Measurements from ENCODE around the gene LMBR1L.

The LMBR1L gene

GRCh38 chr12:49126852-49127763 lies 16.5 kb upstream of the LMBR1L start:
- peak overlapping the region in 1 of 21 experiments; percentile 7 for H3K27ac ChIP-seq
- H3K4me3 ChIP-seq: no peak overlapping the region

DNA sequence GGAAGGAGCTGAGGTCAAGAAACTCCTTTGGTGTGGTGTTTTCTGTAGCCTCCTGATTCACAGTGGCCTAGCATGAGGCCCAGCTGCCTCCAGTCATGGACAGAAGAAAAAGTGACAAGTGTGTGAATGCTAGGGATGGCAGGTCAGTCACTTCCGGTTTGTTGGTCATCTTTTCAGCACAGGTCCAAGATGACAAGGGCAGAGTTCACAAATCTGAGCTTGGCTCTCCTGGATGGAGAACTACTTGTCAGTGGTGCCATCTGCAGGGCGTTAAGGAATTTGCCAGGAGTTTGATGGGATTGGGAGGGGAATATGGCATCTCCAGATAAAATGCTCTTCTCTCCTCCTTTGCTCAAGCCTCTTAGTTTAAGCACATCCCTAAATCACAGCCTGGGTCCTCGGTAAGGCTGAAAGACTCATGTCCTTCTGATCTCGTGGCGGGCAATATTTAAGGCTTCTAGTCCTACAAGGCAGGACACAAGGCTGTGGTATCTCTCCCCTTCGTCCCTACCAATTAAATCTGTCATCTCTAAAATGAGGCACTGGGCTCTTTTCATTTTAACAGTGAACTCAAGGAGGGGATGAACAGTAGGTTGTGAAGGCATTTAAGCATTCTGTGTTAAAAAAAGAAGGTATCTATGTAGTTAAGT lies 10.5 kb upstream of the LMBR1L start:
- Histone ChIP-seq H3K27ac (no peak overlapping the region), H3K4me3 (no peak overlapping the region)

DNA sequence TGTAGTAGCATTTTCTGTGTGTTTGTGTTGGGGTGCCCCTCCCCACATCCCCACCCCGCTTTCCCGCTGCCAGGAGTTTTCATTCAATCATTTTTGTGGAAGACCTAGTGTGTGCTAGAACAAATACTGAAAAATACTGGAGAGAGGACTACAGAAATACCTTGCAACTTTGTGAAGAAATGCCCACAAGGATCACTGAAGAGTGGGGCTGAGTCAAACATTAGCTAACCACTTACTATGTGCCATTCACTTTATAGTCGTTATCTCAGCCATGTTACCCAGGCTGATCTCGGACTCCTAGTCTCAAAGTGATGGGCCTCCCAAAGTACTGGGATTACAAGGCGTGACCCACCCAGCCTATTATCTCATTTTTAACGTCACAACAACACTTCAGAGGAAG lies 559 bp upstream of the LMBR1L start:
- H3K27ac ChIP-seq: peak overlapping the region in 19 of 21 experiments; percentile 37 to 99 (median 95)
- H3K4me3 ChIP-seq: peak overlapping the region; percentile 83 to 95 (median 91)

DNA sequence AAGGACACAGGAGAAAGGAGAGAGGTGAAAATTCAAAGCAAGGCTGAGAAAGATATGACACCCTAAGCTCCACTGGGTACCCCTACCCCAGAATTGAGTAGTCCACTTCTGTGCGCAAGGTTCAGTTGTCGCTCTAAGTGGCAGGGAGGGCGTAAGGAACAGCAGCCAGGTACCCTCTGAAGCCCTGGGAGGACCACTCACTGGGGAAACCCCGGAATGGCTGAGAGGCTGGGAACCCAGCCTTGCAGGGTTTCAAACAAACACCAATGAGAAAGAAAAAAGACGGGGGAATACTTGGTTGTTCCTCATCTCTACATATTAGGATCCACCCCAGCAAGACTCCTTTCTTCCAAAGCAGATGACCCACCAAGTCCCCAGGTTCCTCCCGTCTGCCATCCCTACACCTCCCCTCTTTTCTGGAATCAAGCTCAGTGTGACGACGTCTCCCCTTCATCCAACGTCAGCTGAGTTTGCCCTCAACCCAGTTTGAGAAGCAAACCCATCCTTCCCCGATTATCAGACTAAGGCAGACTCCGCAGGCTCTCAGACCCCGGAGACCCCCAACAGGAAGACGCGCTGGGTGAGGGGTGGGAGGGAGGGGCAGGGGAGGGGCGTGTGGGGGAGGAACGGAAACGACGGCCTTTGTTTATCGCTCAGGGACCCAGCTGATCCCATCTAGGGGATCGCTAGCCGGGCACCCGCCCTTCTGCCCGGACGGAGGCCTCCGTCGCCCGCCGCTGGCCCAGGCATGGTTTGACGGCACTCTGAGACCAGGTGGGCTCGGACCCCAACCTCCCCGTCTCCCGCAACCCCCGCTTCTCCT lies 795 bp downstream of the LMBR1L start:
- Histone ChIP-seq H3K4me3 (peak overlapping the region; percentile 83 to 95 (median 91)), H3K27ac (peak overlapping the region; percentile 84 to 99 (median 96))

DNA sequence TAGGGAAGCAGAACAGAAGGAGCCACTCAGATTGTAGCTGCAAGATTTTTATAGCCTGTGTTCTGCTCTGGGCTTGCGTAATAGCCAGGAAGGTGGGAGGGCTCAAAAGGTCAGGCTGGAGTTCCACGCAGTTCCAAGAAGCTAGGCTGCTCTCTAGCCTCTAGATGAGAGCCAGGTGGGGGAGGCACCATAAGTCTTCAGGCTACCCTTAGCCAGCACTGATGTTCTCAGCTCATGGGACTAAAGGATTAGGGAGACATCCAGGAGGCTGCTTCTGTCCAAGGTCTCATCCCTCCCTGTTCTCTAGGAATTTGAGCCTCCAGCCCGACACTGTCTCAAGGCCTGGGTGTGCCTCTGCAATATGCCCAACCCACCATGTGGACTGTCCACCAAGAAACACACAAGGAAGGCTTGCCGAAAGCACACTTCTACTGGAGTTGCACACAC lies 1.7 kb downstream of the LMBR1L start:
- Histone ChIP-seq H3K4me3 (peak overlapping the region in 5 of 7 experiments; percentile 90 to 95 (median 94)), H3K27ac (peak overlapping the region in 17 of 21 experiments; percentile 39 to 99 (median 96))

DNA sequence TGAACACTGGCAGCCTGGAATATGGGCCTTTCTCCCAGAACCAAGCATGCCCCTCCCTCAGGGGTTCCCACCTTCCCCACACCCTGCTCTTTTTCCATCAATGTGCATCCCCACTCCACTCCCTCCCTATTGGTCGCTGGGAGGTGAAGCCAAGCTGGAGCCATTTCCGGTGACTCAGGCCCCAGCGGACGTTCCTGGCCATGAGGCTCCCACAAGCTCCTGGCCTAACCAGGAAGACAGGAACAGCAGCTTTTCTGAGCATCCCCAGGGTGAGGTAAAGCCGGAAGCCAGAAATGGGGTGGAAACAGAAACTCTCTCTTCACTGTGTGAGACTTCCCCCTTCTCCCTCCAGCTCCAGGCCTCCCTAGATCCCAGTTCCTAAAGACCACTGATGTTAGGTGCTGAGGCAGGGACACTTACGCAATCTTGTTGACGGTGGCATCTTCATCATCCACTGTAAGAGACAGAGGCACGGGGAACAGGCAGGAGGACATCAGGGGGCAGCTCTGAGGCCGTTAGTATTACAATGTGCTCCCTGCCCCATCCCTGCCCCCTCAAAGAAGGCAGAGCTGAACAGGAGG lies 5.1 kb downstream of the LMBR1L start:
- Histone ChIP-seq H3K4me3 (no peak overlapping the region), H3K27ac (peak overlapping the region in 10 of 21 experiments; percentile 10 to 66 (median 32))

GRCh38 chr12:49104822-49105221 lies 5.8 kb downstream of the LMBR1L start:
- Histone ChIP-seq H3K4me3 (no peak overlapping the region), H3K27ac (peak overlapping the region in 1 of 21 experiments; percentile 20)

DNA sequence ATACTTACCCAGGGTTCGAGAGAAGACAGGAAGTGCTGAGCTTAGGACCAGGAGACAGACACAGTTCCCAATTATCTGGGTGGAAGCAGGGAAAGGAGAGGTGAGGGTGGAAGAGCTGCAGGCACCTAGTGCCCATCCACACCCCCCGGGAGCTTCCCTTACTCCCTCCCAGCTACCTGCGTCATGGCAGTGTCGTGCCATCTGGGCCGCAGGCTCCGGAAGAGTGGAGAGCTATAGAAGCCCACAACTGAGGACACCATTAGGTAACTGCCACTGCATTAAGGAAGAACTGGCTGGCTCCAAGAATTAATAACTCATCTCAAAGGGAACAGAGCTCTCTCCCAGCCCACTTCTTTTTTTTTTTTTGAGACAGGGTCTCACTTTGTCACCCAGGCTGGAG lies 10.3 kb downstream of the LMBR1L start:
- no peak overlapping the region for H3K4me3 ChIP-seq
- H3K27ac ChIP-seq: no peak overlapping the region

DNA sequence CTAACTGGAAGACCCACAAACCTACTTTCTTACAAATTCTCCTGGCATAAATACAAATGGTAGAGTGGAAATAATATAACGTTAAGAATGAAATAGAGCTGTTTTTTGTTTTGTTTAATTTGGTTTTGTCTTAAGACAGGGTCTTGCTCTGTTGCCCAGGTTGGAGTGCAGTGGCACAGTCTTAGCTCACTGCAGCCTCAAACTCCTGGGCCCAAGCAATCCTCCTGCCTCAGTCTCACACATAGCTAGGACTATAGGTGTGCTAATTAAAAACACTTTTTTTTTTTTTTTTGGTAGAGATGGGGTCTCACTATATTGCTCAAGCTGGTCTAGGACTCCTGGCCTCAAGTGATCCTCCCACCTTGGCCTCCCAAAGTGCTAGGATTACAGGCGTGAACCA lies 11.9 kb downstream of the LMBR1L start:
- Histone ChIP-seq H3K4me3 (no peak overlapping the region), H3K27ac (no peak overlapping the region)

DNA sequence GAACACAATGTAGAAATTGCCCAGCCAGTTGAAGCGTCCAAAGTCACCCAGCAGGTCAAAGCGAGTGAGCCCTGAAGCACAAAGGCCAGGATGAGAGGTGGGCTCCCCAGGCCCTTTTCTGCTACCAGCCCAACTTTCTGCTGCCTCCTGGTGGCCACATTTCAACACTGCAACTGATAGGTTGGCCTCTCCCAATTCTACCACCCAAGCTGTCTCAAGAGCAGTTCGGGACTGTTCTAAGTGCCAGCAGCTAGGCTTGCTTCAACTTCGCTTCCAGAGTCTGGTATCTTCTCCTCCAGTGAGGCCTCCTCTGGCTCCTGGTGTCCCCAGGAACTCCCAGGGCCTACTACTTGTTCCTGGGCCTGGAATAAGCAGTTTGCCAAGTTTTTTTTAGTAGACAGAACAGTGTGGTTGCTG lies 12.6 kb downstream of the LMBR1L start:
- Histone ChIP-seq H3K4me3 (no peak overlapping the region), H3K27ac (no peak overlapping the region)

GRCh38 chr12:49097381-49097780 lies 13.3 kb downstream of the LMBR1L start:
- no peak overlapping the region for H3K4me3 ChIP-seq
- no peak overlapping the region for H3K27ac ChIP-seq

DNA sequence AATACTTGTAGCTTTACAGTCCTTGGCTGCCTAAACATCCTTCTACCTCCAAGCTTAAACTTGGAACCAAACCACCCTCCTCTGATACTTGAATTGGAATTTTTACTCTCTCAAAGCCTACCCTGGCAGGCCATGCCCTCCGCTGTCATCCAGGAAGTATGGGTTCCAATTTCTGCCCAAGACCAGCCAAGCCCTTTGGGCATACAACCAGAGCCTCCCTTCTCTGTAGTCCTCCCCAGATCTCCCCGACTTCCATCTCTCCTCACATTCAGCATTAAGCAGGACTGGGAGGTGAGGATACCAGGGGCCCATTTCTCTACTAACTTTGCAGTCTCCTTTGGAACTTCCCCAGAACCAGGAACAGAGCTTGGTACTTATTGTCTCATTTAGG lies 15.7 kb downstream of the LMBR1L start:
- Histone ChIP-seq H3K27ac (no peak overlapping the region), H3K4me3 (no peak overlapping the region)

GRCh38 chr12:49094160-49094974 lies 16.3 kb downstream of the LMBR1L start, which contains the start of gene DHH:
Gene DHH, minus strand, starts transcription at chr12:49094801. Its CDS starts 289 bp downstream, at chr12:49094512.
- Histone ChIP-seq H3K27ac (no peak within 1 kb of the TSS), H3K4me3 (peak within 1 kb of the TSS in 4 of 7 experiments; percentile 1 to 8 (median 4))

DNA sequence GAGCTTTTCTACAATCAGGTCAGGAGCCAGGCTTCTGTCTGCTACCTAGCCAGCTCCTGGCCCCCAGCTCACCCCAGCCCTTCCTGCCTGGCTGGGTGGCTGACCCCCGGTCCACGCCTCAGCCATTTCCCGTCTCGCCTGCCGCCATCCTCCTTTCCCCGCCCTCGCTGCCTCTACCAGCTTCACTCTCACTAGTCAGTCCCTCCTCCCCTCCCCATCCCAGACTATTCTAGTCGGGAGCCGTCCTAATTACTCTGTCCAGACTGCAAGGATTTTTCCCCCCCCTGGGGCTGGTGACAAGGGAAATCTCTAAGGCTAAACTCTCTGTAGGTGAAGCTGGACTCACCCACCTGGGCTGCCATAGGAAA lies 16.9 kb downstream of the LMBR1L start:
- H3K4me3 ChIP-seq: peak overlapping the region in 3 of 7 experiments; percentile 1 to 8 (median 7)

GRCh38 chr12:49092816-49093406 lies 17.7 kb downstream of the LMBR1L start:
- H3K27ac ChIP-seq: no peak overlapping the region
- no peak overlapping the region for H3K4me3 ChIP-seq

More for the DNA sequence above, 16.9 kb downstream of the LMBR1L start:
- no peak overlapping the region for H3K27ac ChIP-seq

DNA sequence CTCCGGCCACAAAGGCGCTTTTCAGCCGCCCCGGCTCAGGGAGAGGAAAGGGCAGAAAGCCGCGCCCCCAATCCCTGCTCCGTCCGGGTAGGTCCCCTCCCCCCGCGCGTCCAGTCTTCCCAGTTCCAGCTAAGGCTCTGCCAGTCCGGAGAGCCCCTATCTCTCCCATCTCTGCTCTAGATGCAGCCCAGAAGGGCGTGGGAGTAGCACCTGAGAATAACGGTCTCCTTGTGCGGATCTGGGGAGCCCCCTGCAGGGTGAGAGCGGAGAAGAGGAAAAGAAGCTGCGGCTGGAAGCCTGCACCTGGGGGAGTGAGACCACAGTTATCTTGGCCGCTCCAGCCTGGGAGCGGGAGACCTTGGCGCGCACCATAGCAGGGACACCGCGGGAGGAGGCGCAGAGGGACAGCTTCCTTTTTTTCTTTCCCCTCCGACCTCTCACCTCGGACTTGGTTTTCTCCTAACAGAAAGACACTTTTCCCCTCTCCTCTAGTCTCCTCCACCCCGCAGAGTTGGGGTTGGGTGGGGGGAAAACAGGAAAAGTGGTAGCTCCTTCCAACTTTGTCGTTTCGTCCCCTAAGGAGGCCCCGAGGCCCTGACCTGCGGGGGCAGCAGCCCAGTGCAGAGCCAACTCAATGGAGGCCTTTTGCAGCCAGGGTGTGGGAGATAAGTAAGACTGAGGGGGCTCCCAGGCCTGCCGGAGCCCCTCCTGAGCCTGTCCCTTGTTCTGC lies 18.4 kb downstream of the LMBR1L start:
- peak overlapping the region in 2 of 7 experiments; percentile 4 to 5 for H3K4me3 ChIP-seq

GRCh38 chr12:49091836-49092085 lies 18.9 kb downstream of the LMBR1L start:
- Histone ChIP-seq H3K27ac (no peak overlapping the region), H3K4me3 (peak overlapping the region in 2 of 7 experiments; percentile 4 to 5)

More for the DNA sequence above, 18.4 kb downstream of the LMBR1L start:
- peak overlapping the region in 1 of 21 experiments; percentile 33 for H3K27ac ChIP-seq

All from skin epidermis (tissue), 12 donors.